Esophagus squamous epithelium (tissue), 5 donors: ENCODE data around the gene PHLPP1. TPM values are rescaled to one million over a fixed set of nuclear protein-coding genes. Genes with fewer than 3 reads are reported as not detected.

Experiments used
- DNase-seq: peaks from one replicate; lab custom pipeline; 2025; lab: John Stamatoyannopoulos, UW
- H3K27ac ChIP-seq, 4 donors: fragments of 200-600 bp; sonication (generic); one replicate each; pipeline ENCODE4 v1.5.1; 2016 to 2019; ENCODE audit warnings: mild to moderate bottlenecking in 1 of 4
- H3K27me3 ChIP-seq, 4 donors: fragments of 200-600 bp; sonication (generic); 1 replicate in 3 of 4; 2 replicates in 1 of 4; pipeline versions ENCODE4 v1.5.1 to v1.6.0; 2017 to 2021; ENCODE audit warnings: antibody characterized with exemption in 1 of 4
- H3K36me3 ChIP-seq, 3 donors: fragments of 200-600 bp; sonication (generic); one replicate each; pipeline ENCODE4 v1.5.1; 2016 to 2019
- H3K4me1 ChIP-seq, 3 donors: fragments of 200-600 bp; sonication (generic); one replicate each; pipeline ENCODE4 v1.5.1; 2017 to 2019
- H3K4me3 ChIP-seq, 4 donors: fragments of 200-600 bp; sonication (generic); 1 replicate in 3 of 4; 2 replicates in 1 of 4; pipeline ENCODE4 v1.5.1; 2016 to 2019; ENCODE audit warnings: mild to moderate bottlenecking in 2 of 4, moderate library complexity in 1 of 4
- H3K9me3 ChIP-seq, 3 donors: fragments of 200-600 bp; sonication (generic); one replicate each; pipeline ENCODE4 v1.5.1; 2016 to 2019
- CTCF ChIP-seq, 6 experiments: fragments of 450-650 bp in 4 of 6; fragments of 200-600 bp in 2 of 6; sonication (generic) in 2 of 6; IDR thresholded peaks; one replicate each; pipeline ENCODE4 v1.5.1; 2016 to 2019; ENCODE audit warnings: antibody characterized with exemption in 6 of 6, mild to moderate bottlenecking in 4 of 6, moderate library complexity in 4 of 6
- POLR2A ChIP-seq, 4 donors: fragments of 450-650 bp; IDR thresholded peaks; one replicate each; pipeline ENCODE4 v1.6.1; 2017; ENCODE audit warnings: antibody characterized with exemption in 4 of 4, mild to moderate bottlenecking in 4 of 4, moderate library complexity in 3 of 4
- WGBS, 2 donors: methylation state at CpG; one replicate each; pipeline ENCODE4 v1.1.5; 2018; 5-methylcytosine and 5-hydroxymethylcytosine counted together
- intact Hi-C: fragments of 100-400 bp; cut with DNase I; formaldehyde crosslinking; loops from one replicate; pipeline ENCODE4 v1.15.0; 2022
- total RNA-seq, 4 donors: library from RNA; depleted of rRNA; stranded (reverse); fragments of >200 nt; gene quantifications; one replicate each; pipeline ENCODE4 v1.1.0, GENCODE V29; 2016
- donor health status: DM: yes; HTN: yes; CAD: no.

Gene PHLPP1
- total RNA-seq, 4 donors from 2014 or later = 10.1 to 16.6 (median 14.9) TPM

GRCh38 chr18:62841405-62841804 is 126.1 kb downstream of the PHLPP1 start:
- intact Hi-C loops = no loop called here
- no peak for DNase-seq
- Histone ChIP-seq H3K27ac (no peak overlapping the region), H3K9me3 (no peaks in the 10 kb centered on the region), H3K4me3 (no peak overlapping the region), H3K27me3 (no peaks in the 10 kb centered on the region), H3K36me3 (peaks cover 0 to 10% (median 0%) of the 10 kb centered on the region in 3 donors), H3K4me1 (peaks cover 0 to 4% (median 0%) of the 10 kb centered on the region in 3 donors)
- TF ChIP-seq POLR2A (IDR thresholded peaks at IDR 0.05) = no peak
- no peak for TF ChIP-seq CTCF (IDR thresholded peaks at IDR 0.05)
- 88 to 93% methylated on average over 1 of the region's 1 CpG for WGBS, 2 donors

- no peak for TF ChIP-seq CTCF (IDR thresholded peaks at IDR 0.05)
- no peak for TF ChIP-seq POLR2A (IDR thresholded peaks at IDR 0.05)
- no peak overlapping the region for H3K4me3 ChIP-seq
- H3K4me1 ChIP-seq = peaks cover 0 to 4% (median 0%) of the 10 kb centered on the region in 3 donors
- peaks cover 0 to 10% (median 0%) of the 10 kb centered on the region in 3 donors for H3K36me3 ChIP-seq
- 77 to 87% methylated on average over 1 of the region's 1 CpG for WGBS, 2 donors
- no peaks in the 10 kb centered on the region for H3K27me3 ChIP-seq
- no peak for DNase-seq
- H3K27ac ChIP-seq = no peak overlapping the region
- H3K9me3 ChIP-seq = no peaks in the 10 kb centered on the region
- intact Hi-C loops = no loop called here
Measured at GRCh38 chr18:62842898-62843297, 127.6 kb downstream of the PHLPP1 start.

- no peak for DNase-seq
- 74 to 93% methylated on average over 6 to 7 of the region's 7 CpGs for WGBS, 2 donors
- H3K4me1 ChIP-seq = no peaks in the 10 kb centered on the region
- no peak for TF ChIP-seq POLR2A (IDR thresholded peaks at IDR 0.05)
- no peak for TF ChIP-seq CTCF (IDR thresholded peaks at IDR 0.05)
- intact Hi-C loops = no loop called here
- peaks cover 0 to 5% (median 0%) of the 10 kb centered on the region in 3 donors for H3K36me3 ChIP-seq
- H3K4me3 ChIP-seq = no peak overlapping the region
- no peak overlapping the region for H3K27ac ChIP-seq
- H3K9me3 ChIP-seq = no peaks in the 10 kb centered on the region
- H3K27me3 ChIP-seq = no peaks in the 10 kb centered on the region
Measured at GRCh38 chr18:62844850-62845643, 129.7 kb downstream of the PHLPP1 start.

GRCh38 chr18:62846313-62846712 is 131.0 kb downstream of the PHLPP1 start:
- Histone ChIP-seq H3K27ac (no peak overlapping the region), H3K9me3 (no peaks in the 10 kb centered on the region), H3K4me3 (no peak overlapping the region), H3K4me1 (no peaks in the 10 kb centered on the region), H3K27me3 (no peaks in the 10 kb centered on the region), H3K36me3 (peaks cover 0 to 5% (median 0%) of the 10 kb centered on the region in 3 donors)
- intact Hi-C loops = no loop called here
- no peak for TF ChIP-seq POLR2A (IDR thresholded peaks at IDR 0.05)
- no peak for TF ChIP-seq CTCF (IDR thresholded peaks at IDR 0.05)
- no peak for DNase-seq

GRCh38 chr18:62847081-62847480 is 131.7 kb downstream of the PHLPP1 start:
- no peak for DNase-seq
- H3K4me1 ChIP-seq = no peaks in the 10 kb centered on the region
- intact Hi-C loops = no loop called here
- H3K27ac ChIP-seq = no peak overlapping the region
- H3K4me3 ChIP-seq = no peak overlapping the region
- H3K9me3 ChIP-seq = no peaks in the 10 kb centered on the region
- no peaks in the 10 kb centered on the region for H3K27me3 ChIP-seq
- 72 to 85% methylated on average over 4 of the region's 4 CpGs for WGBS, 2 donors
- H3K36me3 ChIP-seq = peaks cover 0 to 5% (median 0%) of the 10 kb centered on the region in 3 donors
- TF ChIP-seq CTCF (IDR thresholded peaks at IDR 0.05) = no peak
- no peak for TF ChIP-seq POLR2A (IDR thresholded peaks at IDR 0.05)
